GM12865 (cell line): Measurements from ENCODE around the gene ONECUT2.

Experiments
- DNase-seq: peaks from one replicate; pipeline ENCODE4 v3.0.0; 2010; ENCODE audit warnings: low read depth
- H3K4me3 ChIP-seq: 2 replicates; pipeline ENCODE4 v1.5.1; 2011; ENCODE audit warnings: mild to moderate bottlenecking, low read depth, low read length, control low read depth
- CTCF ChIP-seq: IDR thresholded peaks from 2 replicates; pipeline ENCODE4 v1.5.1; 2011; ENCODE audit warnings: low read length, control low read depth, low read depth, inconsistent platforms; ENCODE audit not compliant: insufficient read depth; ENCODE audit errors: missing control alignments

The ONECUT2 gene

GRCh38 chr18:57431467-57432080 is 3.6 kb upstream of the ONECUT2 start:
- H3K4me3 ChIP-seq = no peak overlapping the region
- TF ChIP-seq CTCF = no peak
- no peak for DNase-seq

- TF ChIP-seq CTCF = no peak
- DNase-seq = no peak
- no peak overlapping the region for H3K4me3 ChIP-seq
Observed at GRCh38 chr18:57432140-57432539, 3.0 kb upstream of the ONECUT2 start.

- TF ChIP-seq CTCF = no peak
- no peak for DNase-seq
- no peak overlapping the region for H3K4me3 ChIP-seq
Observed at GRCh38 chr18:57432751-57433400, 2.3 kb upstream of the ONECUT2 start.

GRCh38 chr18:57433482-57433881 is 1.7 kb upstream of the ONECUT2 start:
- no peak for TF ChIP-seq CTCF
- H3K4me3 ChIP-seq = no peak overlapping the region
- no peak for DNase-seq

GRCh38 chr18:57433934-57434535 is 1.1 kb upstream of the ONECUT2 start:
- H3K4me3 ChIP-seq = no peak overlapping the region
- no peak for DNase-seq
- TF ChIP-seq CTCF = no peak

GRCh38 chr18:57435846-57436190 is 644 bp downstream of the ONECUT2 start:
- no peak overlapping the region for H3K4me3 ChIP-seq
- DNase-seq = no peak
- no peak for TF ChIP-seq CTCF
